NCI-H1417 (cell line): ENCODE data around the gene RNF151.
A peak's percentile ranks its signal among the peaks of the same experiment; 100 is the strongest.
"Not testable (repeated sequence)": the region's sequence is repeated elsewhere in the genome, so short reads cannot be mapped to it uniquely, and the experiment has no call there.

Experiments used
- DNase-seq, 3 experiments: peaks; one replicate each; lab custom pipeline; 2025; lab: John Stamatoyannopoulos, UW

The RNF151 gene

GRCh38 chr16:1938910-1939309 is 27.7 kb upstream of the RNF151 start:
- DNase-seq = no peak

DNA sequence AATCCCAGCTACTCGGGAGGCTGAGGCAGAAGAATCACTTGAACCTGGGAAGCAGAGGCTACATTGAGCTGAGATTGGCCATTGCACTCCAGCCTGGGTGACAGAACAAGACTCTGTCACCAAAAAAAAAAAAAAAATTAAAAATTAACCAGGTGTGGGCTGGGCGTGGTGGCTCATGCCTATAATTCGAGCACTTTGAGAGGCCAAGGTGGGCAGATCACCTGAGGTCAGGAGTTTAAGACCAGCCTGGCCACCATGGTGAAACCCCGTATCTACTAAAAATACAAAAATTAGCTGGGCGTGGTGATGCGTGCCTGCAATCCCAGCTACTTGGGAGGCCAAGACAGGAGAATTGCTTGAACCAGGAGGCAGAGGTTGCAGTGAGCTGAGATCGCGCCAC is 26.8 kb upstream of the RNF151 start:
- DNase-seq = not testable (repeated sequence)

GRCh38 chr16:1940273-1941161 is 26.1 kb upstream of the RNF151 start:
- DNase-seq = no peak

GRCh38 chr16:1941162-1942046 is 25.3 kb upstream of the RNF151 start:
- no peak for DNase-seq

DNA sequence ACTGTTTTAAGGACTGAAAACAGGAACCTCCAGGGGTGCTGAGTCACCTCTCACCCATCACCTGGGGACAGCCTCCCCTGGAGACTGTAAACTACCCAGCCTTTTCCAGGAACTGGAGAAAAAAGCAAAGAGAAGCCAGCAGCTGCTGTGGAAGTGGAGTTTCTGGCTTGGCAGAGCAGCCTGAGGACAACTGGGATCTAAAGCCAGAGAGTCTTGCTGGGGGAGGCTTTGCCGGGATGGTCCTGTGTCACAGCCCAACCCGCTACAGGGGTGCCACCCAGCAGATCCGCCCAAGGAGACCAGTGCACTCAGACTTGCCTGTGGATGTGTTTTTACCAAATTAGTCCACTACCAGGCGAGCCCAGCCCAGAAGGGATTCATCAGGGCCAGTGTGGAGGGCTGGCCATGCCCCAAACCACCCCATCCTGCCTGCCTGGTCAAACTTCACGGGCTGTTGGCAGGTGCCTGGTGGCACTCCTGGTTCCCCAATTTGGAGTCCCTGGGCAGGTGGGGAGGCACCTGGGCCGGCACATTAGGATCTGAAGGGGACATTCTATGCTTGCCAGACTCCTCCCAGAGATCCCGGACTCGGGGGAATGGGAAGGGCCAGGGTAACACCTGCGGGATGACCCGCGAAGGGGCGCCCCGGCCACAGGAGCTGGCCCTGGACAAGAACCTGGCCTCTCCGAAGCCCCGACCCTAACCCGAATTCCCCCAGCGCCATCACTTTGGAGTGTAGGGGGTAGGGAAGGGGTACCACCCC is 24.4 kb upstream of the RNF151 start:
- DNase-seq = peak in 2 of 3 experiments; percentile 18 to 23

DNA sequence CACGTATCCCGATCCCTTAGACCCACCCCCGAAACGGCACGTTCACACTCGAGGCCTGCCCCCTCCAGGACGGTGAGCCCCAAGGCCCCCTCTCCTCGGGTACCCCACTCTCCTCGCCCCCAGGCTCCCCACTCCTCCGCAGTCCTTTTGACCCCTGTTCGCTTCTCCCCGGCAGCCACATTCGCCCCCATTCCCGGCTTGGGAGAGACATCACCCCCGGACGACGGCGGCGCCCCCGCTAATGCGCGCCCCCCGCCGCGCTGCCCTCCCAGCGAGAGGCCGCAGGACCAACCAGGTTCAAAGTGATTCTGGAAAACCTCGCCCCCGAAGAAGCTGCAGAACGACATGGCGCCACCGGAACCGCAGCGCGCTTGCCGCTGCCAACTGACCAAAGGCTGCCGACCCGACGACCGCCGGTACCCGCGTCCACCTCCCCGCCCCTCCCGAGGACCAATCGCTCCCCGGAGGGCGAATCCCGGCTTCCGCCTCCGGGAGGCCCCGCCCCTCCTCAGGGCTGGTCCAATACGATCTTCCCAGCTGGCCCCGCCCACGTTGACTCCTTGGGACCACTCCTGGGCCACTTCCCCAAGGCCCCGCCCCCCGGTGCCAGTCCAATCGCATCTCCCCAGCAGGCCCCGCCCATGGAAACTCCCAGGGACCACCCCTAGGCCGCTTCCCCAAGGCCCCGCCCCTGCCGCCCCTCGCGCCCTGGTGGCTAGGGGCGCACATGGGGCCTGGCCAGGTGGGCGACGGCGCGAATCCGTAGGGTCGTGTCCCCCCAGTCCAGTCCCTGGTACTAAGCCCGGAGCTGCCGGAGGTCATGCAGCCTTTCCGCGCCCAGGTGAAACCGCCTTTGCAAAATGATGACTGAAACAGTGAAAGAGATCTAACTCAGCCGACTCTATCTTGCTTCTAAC is 23.6 kb upstream of the RNF151 start, which contains the start of gene MSRB1:
Gene MSRB1 (minus strand): TSS at position 390 of the 917 bp plus-strand sequence. CDS start 43 bp downstream, at position 347.
- peak; percentile 99 to 100 (median 100) for DNase-seq

GRCh38 chr16:1944612-1945199 is 21.9 kb upstream of the RNF151 start:
- DNase-seq = no peak

GRCh38 chr16:1945559-1946391 is 20.9 kb upstream of the RNF151 start:
- DNase-seq = no peak

- DNase-seq = no peak
Measured at GRCh38 chr16:1946495-1947368, 19.9 kb upstream of the RNF151 start.

DNA sequence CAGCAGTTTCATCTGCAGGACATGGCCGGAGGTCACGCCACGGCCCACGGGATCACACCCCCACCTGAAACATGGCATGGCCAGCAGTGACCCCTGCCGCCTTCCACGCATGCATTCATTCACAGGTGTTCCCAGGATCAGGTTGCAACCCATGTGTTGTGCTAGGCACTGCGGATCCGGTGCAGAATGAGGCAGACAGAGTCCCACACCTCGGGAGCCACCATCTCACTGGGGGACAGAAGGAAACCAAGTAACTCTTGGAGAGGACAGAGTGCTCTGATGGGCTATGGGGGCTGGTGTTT is 19.3 kb upstream of the RNF151 start:
- DNase-seq = no peak

GRCh38 chr16:1949507-1949906 is 17.1 kb upstream of the RNF151 start:
- no peak for DNase-seq

DNA sequence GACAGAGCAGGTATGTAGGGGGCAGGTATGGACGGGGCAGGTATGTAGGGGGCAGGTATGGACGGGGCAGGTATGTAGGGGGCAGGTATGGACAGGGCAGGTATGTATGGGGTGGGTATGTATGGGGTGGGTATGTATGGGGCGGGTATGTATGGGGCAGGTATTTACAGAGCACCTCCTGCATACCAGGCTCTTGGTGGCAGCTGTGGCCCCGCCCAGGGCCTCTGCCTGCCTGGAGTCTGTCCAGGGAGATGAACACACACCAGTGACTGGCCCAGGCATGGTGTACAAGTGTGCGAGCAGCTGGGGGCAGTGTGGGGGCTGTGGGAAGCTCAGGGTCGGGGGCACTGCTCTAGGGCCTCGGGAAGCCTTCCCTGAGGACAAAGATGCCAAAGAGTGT is 16.6 kb upstream of the RNF151 start:
- DNase-seq = no peak

GRCh38 chr16:1950559-1950958 is 16.1 kb upstream of the RNF151 start:
- no peak for DNase-seq

- no peak for DNase-seq
Measured at GRCh38 chr16:1953734-1954133, 12.9 kb upstream of the RNF151 start.

DNA sequence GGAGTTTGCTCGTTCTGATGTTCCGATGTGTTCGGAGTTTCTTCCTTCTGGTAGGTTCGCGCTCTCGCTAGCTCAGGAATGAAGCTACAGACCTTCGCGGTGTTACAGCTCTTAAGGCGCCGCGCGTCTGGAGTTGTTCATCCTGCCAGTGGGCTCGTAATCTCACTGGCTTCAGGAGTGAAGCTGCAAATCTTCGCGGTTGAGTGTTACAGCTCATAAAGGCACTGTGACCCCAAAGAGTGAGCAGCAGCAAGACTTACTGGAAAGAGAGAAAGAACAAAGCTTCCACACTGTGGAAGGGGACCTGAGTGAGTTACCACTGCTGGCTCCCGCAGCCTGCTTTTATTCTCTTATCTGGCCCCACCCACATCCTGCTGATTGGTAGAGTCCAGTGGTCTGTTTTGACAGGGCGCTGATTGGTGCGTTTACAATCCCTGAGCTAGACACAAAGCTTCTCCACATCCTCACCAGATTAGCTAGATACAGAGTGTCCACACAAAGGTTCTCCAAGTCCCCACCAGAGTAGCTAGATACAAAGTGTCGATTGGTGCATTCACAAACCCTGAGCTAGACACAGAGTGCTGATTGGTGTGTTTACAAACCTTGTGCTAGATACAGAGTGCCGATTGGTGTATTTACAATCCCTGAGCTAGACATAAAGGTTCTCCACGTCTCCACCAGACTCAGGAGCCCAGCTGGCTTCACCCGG is 9.1 kb upstream of the RNF151 start:
- not testable (repeated sequence) for DNase-seq

DNA sequence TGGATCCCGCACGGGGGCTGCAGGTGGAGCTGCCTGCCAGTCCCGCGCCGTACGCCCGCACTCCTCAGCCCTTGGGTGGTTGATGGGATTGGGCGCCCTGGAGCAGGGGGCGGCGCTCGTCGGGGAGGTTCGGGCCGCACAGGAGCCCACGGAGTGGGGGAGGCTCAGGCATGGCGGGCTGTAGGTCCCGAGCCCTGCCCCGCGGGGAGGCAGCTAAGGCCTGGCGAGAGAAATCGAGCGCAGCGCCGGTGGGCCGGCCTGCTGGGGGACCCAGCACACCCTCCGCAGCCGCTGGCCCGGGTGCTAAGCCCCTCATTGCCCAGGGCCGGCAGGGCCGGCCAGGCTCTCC is 8.5 kb upstream of the RNF151 start:
- DNase-seq = not testable (repeated sequence)

DNA sequence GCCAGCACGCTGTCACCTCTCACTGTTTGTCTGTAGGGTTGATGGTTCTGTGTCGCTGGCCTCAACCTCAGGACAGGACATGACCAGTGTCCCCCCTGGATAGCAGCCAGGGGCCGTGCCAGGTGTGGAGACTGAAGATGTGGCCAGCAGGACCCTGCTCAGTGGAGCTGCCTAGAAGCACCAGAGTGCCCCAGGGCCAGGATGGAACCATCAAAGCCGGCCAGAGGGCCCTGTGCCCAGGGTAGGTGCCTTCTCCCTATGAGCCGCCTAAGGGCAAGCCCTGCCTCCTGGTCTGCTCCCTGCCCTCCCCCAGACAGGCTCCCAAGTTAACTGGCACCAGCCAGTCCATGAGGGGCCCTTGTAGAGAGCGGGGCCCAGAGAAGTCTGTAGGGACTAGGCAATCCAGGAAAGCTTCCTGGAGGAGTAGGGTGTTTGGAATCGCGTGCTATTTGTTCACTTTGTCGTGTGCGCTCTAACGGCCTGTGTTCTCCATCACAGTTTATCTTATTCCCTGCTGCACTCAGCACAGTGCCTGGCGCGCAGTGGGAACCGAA is 7.9 kb upstream of the RNF151 start:
- DNase-seq = no peak
